ENCODE results near the gene FUCA1. TPM values are rescaled to one million over a fixed set of nuclear protein-coding genes. Genes with fewer than 3 reads are reported as not detected.

FUCA1 gene
- total and polyA plus RNA-seq, 12 donors = 10.6 to 34.0 (median 14.8) TPM

DNA sequence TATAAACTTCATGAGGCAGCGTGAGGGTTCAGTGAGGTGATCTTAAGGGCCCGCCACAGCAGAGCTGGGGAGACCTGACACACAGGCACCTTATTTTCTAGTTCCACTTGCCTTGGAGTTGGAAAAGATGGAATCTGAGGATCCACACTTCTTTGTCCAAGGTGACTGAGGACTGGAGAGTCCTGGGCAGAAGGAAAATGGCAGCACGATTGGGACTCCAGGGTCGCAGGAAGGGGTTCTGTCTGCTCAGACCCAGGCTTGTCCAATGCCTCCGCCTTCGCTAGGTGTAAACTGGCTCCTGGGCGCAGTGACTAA is 68.9 kb downstream of the FUCA1 start:
- Histone ChIP-seq H3K36me3 (peaks cover 0 to 57% (median 8%) of the 10 kb centered on the region in 9 donors), H3K27me3 (no peaks in the 10 kb centered on the region), H3K4me3 (peak overlapping the region in 7 of 10 donors; percentile 84 to 98 (median 92)), H3K9me3 (no peaks in the 10 kb centered on the region), H3K4me1 (peaks cover 11 to 25% (median 22%) of the 10 kb centered on the region in 9 donors), H3K27ac (peak overlapping the region in 6 of 10 donors; percentile 31 to 98 (median 96))
- intact Hi-C loops (cut with DNase I) = no loop called here
- TF ChIP-seq CTCF (IDR thresholded peaks at IDR 0.05) = no peak
- ATAC-seq = no peak
- no peak for DNase-seq
- WGBS, 2 donors = 60 to 72% methylated on average over 7 of the region's 7 CpGs

DNA sequence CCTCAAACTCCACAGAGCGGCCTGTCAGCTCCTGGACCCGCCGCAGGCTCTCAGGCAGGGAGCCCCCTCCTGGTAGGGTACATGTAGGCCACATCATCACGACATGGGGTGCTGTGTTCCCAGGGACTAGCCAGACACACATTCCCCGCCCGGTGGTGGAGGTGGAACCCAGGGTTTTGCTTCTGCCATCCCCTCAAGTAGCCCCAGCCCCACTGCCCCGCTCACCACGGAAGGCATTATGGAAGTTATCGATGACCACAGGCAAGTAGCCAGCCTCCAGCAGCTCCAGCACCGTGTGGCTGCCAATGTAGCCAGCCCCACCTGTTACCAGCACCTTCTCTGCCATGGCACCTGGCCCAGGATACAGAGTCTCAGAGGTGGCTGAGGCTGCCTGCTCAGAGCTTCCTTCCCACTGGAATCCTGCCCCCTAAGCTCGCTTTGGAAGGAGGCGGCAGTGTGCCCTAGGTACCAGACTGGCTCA is 69.4 kb downstream of the FUCA1 start:
- H3K36me3 ChIP-seq = peaks cover 0 to 58% (median 8%) of the 10 kb centered on the region in 9 donors
- WGBS, 2 donors = 87 to 88% methylated on average over 12 of the region's 12 CpGs
- no peak for ATAC-seq
- H3K9me3 ChIP-seq = no peaks in the 10 kb centered on the region
- peak overlapping the region in 5 of 10 donors; percentile 31 to 98 (median 97) for H3K27ac ChIP-seq
- peak overlapping the region in 1 of 10 donors; percentile 96 for H3K4me3 ChIP-seq
- H3K4me1 ChIP-seq = peaks cover 11 to 26% (median 20%) of the 10 kb centered on the region in 9 donors
- TF ChIP-seq CTCF (IDR thresholded peaks at IDR 0.05) = no peak
- H3K27me3 ChIP-seq = no peaks in the 10 kb centered on the region
- DNase-seq = no peak
- intact Hi-C loops (cut with DNase I) = no loop called here

DNA sequence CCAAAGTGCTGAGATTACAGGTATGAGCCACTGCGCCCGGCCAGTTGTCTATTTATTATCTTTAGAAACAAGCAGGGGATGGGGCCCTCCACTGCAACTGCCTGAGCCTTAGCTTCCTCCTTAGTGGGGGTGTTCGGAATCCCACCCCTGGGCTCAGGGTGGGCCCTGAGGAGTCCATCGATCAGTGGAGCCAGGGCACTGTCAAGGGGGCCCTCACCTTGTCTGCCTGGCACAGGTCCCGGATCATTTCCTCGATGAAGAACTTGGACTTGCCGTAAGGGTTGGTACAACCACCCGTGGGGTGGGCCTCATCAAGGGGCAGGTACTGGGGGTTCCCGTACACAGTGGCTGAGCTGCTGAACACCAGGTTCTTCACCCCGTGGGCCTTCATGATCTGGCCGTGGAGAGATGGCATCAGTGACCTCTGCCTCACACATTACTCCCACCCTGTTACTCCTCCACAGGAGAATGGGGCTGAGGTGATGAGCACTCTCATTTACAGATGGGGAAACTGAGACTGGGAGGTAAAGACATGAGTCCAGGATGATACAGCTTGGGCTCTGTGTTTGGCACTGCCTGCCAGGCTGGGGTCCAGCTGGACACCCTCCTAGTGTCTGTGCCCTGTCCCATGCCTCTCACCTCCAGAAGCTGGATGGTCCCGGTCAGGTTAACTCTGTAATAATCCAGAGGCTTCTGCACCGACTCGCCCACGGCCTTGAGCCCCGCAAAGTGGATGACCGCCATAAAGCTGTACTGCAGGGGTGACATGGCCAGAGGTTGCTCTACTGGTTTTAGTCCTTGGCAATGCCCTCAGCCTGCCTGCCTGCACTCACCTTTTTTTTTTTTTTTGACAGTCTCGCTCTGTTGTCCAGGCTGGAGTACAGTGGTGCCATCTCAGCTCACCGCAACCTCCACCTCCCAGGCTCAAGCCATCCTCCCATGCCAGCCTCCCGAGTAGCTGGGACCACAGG is 70.3 kb downstream of the FUCA1 start:
- no peak overlapping the region for H3K4me3 ChIP-seq
- no peaks in the 10 kb centered on the region for H3K9me3 ChIP-seq
- H3K4me1 ChIP-seq = peaks cover 11 to 35% (median 26%) of the 10 kb centered on the region in 9 donors
- 84 to 85% methylated on average over 20 of the region's 20 CpGs for WGBS, 2 donors
- no peaks in the 10 kb centered on the region for H3K27me3 ChIP-seq
- no peak for ATAC-seq
- no peak for TF ChIP-seq CTCF (IDR thresholded peaks at IDR 0.05)
- peaks cover 0 to 59% (median 8%) of the 10 kb centered on the region in 9 donors for H3K36me3 ChIP-seq
- intact Hi-C loops (cut with DNase I) = no loop called here
- no peak overlapping the region for H3K27ac ChIP-seq
- DNase-seq = no peak

DNA sequence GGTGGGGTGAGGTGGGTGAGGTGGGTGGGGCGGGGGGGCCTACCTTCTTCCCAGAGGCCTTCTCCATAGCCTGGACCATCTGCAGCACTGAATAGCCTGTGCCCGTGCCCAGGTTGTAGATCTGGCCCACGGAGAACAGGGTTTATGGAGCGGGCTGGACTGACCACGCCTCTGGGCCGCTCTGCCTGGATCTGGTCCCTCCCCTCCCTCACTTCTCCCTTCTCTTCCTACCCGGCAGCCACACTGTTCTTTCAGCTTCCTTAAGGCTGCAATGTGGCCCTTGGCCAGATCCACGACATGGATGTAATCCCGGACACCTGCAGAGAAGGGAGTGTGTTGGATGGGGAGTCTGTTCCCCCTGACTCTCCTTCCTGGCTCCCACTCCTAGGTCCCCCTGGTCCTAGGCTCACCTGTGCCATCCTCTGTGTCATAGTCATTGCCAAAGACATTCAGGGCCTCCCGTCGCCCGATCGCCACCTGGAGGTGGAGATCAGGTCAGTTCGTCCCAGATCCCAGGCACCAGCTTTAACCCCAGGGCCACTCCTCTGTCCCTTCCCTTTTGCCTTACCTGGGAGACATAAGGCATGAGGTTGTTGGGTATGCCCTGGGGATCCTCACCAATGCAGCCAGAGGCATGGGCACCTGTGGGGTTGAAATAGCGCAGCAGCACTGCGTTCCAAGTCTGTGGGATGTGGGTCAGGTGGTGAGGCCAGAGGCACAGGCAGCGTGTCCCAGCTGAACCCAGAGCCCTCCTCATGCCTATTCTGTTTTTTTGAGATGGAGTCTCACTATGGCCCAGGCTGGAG is 71.4 kb downstream of the FUCA1 start:
- no peak for ATAC-seq
- TF ChIP-seq CTCF (IDR thresholded peaks at IDR 0.05) = peak in 1 of 9 donors; percentile 10
- H3K4me3 ChIP-seq = no peak overlapping the region
- no peak overlapping the region for H3K27ac ChIP-seq
- H3K9me3 ChIP-seq = no peaks in the 10 kb centered on the region
- intact Hi-C loops (cut with DNase I) = no loop called here
- H3K27me3 ChIP-seq = no peaks in the 10 kb centered on the region
- peaks cover 0 to 55% (median 8%) of the 10 kb centered on the region in 9 donors for H3K36me3 ChIP-seq
- WGBS, 2 donors = 75% methylated on average over 16 to 17 of the region's 17 CpGs
- DNase-seq = no peak
- H3K4me1 ChIP-seq = peaks cover 16 to 43% (median 35%) of the 10 kb centered on the region in 9 donors

Data from heart right ventricle (tissue), 16 donors.